Endodermal cell (in vitro differentiated cells): Measurements from ENCODE around the gene GNE. TPM values are rescaled to one million over a fixed set of nuclear protein-coding genes. Genes with fewer than 3 reads are reported as not detected.

Source experiments
- DNase-seq: peaks from one replicate; pipeline ENCODE4 v3.0.0-alpha.2; 2017
- H3K27ac ChIP-seq: 2 replicates; pipeline ENCODE4 v1.5.1; 2013; ENCODE audit warnings: mild to moderate bottlenecking, low read depth, low read length, moderate library complexity
- H3K27me3 ChIP-seq: 2 replicates; pipeline ENCODE4 v1.6.1; 2013; ENCODE audit warnings: mild to moderate bottlenecking, low read length, moderate library complexity; ENCODE audit not compliant: insufficient read depth, control insufficient read depth, poor library complexity, severe bottlenecking
- H3K36me3 ChIP-seq: 2 replicates; pipeline ENCODE4 v1.7.0; 2013; ENCODE audit warnings: mild to moderate bottlenecking, low read length, moderate library complexity; ENCODE audit not compliant: control insufficient read depth, insufficient read depth
- H3K4me1 ChIP-seq: one replicate; pipeline ENCODE4 v1.7.0; 2013; ENCODE audit warnings: low read length; ENCODE audit not compliant: control insufficient read depth, insufficient read depth
- H3K4me3 ChIP-seq: 2 replicates; pipeline ENCODE4 v1.5.1; 2013; ENCODE audit warnings: mild to moderate bottlenecking, low read length, moderate library complexity
- H3K9ac ChIP-seq: 2 replicates; pipeline ENCODE4 v1.6.1; 2013; ENCODE audit warnings: mild to moderate bottlenecking, low read length, moderate library complexity; ENCODE audit not compliant: poor library complexity, severe bottlenecking; ENCODE audit errors: extremely low read depth
- H3K9me3 ChIP-seq: 2 replicates; pipeline ENCODE4 v1.6.1; 2013; ENCODE audit warnings: mild to moderate bottlenecking, low read length, moderate library complexity; ENCODE audit not compliant: control insufficient read depth
- H3K27ac Mint-ChIP-seq: 2 replicates; pipeline ENCODE4 v1.8.0; 2020; ENCODE audit warnings: mixed read lengths
- H3K27me3 Mint-ChIP-seq: 2 replicates; pipeline ENCODE4 v1.8.0; 2021; ENCODE audit warnings: mild to moderate bottlenecking, mixed read lengths; ENCODE audit not compliant: insufficient read depth
- H3K36me3 Mint-ChIP-seq: 2 replicates; pipeline ENCODE4 v1.8.0; 2020; ENCODE audit warnings: low read depth, mixed read lengths
- H3K4me1 Mint-ChIP-seq: 2 replicates; pipeline ENCODE4 v1.8.0; 2020; ENCODE audit warnings: mixed read lengths
- H3K4me3 Mint-ChIP-seq: 2 replicates; pipeline ENCODE4 v1.8.0; 2020; ENCODE audit warnings: mild to moderate bottlenecking, moderate library complexity, mixed read lengths
- H3K9me3 Mint-ChIP-seq: 2 replicates; pipeline ENCODE4 v1.8.0; 2020; ENCODE audit warnings: mild to moderate bottlenecking, mixed read lengths
- WGBS, 2 experiments: methylation state at CpG; one replicate each; pipeline versions ENCODE4 v1.1.5 to v1.1.7; 2013; ENCODE audit warnings: missing lambda C conversion rate in 2 of 2, mixed read lengths in 1 of 2; ENCODE audit not compliant: insufficient coverage in 1 of 2, insufficient read length in 1 of 2; 5-methylcytosine and 5-hydroxymethylcytosine counted together
- total RNA-seq, 2 donors: library from RNA; stranded (reverse); fragmentation: NEBNext Ultra II Directional in 1 of 2; extraction: Animal tissue kit (Norgen Biotek cat#: 25700) in 1 of 2; gene quantifications; 2 replicates in 1 of 2; 3 replicates in 1 of 2; pipeline ENCODE4 v1.2.1, GENCODE V29; 2021
- TF ChIP-seq, protein P1 (sequence below): fragments of 200-600 bp; sonication (generic); conservative IDR thresholded peaks from 2 replicates; pipeline ENCODE4 v1.5.0; 2021; ENCODE audit warnings: antibody characterized with exemption, mild to moderate bottlenecking

GNE gene
- total RNA-seq, 2 donors from 2014 or later = 5.6 to 7.0 TPM

DNA sequence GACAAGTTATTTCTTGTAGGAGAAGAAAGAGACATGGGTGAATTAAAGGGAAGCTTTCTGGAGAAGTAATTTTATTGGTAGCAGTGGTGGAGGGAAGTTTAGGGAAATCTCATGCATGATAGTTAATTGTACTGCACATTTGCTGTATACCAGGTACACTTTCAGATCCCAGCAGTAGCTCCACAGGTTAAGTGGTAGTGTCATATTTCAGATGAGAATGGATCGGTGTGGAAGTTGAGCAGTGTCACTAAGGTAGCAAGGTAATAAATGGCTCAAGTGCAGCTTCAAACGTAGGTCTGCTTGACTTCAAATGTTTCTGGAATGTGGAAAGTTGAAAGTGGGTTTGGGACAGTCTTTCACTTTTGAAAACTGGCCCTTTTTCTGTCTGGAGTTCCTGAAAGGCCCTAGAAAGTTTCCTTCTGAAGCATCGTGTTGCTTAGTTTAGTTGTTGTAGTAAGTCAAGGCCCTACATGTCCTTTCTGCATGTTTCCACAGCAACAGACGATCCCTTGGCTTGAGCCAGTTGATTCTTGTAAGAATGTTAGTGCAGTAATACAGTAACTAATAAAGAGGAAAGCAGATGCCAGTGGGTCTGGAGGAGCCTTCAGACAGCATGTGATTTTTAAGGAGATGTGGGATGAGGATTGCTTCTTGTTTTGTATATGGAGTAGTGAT is 63.8 kb downstream of the GNE start:
- Mint-ChIP-seq H3K36me3 (peaks cover 39% of the 10 kb centered on the region), H3K27ac (peak overlapping the region; percentile 83), H3K4me1 (peaks cover 35% of the 10 kb centered on the region), H3K9me3 (no peaks in the 10 kb centered on the region), H3K27me3 (no peaks in the 10 kb centered on the region), H3K4me3 (no peak overlapping the region)
- Histone ChIP-seq H3K9me3 (no peaks in the 10 kb centered on the region), H3K9ac (no peak overlapping the region), H3K27ac (no peak overlapping the region), H3K4me1 (peaks cover 5% of the 10 kb centered on the region), H3K36me3 (peaks cover 47% of the 10 kb centered on the region), H3K4me3 (peak overlapping the region; percentile 98), H3K27me3 (no peaks in the 10 kb centered on the region)
- no peak for DNase-seq
- TF ChIP-seq, protein P1, sequence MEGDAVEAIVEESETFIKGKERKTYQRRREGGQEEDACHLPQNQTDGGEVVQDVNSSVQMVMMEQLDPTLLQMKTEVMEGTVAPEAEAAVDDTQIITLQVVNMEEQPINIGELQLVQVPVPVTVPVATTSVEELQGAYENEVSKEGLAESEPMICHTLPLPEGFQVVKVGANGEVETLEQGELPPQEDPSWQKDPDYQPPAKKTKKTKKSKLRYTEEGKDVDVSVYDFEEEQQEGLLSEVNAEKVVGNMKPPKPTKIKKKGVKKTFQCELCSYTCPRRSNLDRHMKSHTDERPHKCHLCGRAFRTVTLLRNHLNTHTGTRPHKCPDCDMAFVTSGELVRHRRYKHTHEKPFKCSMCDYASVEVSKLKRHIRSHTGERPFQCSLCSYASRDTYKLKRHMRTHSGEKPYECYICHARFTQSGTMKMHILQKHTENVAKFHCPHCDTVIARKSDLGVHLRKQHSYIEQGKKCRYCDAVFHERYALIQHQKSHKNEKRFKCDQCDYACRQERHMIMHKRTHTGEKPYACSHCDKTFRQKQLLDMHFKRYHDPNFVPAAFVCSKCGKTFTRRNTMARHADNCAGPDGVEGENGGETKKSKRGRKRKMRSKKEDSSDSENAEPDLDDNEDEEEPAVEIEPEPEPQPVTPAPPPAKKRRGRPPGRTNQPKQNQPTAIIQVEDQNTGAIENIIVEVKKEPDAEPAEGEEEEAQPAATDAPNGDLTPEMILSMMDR = no peak
- WGBS, 2 experiments = 94 to 95% methylated on average over 4 of the region's 4 CpGs

DNA sequence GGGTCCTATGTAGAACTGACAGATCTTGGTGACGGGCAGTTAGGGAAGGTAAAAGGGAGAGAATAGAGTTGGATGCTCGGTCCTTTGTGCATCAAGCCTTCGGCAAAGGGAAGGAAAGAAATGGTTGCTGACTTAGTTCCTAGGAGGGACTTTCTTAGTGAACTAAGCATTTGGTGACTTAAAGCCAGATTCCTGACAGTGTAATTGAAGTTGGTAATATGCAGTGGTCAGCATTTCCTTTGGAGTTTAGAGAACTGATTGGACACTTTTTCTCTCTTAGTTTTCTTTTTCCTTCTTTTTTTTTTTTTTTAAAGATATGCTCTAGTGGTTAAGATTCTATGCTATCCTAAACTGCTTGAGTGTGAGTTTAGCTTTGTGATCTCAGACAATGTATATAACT is 65.2 kb downstream of the GNE start:
- H3K27ac ChIP-seq = no peak overlapping the region
- Mint-ChIP-seq H3K27me3 (no peaks in the 10 kb centered on the region), H3K27ac (no peak overlapping the region), H3K36me3 (peaks cover 33% of the 10 kb centered on the region), H3K9me3 (no peaks in the 10 kb centered on the region), H3K4me3 (peak overlapping the region; percentile 90), H3K4me1 (peaks cover 48% of the 10 kb centered on the region)
- no peaks in the 10 kb centered on the region for H3K9me3 ChIP-seq
- peaks cover 34% of the 10 kb centered on the region for H3K36me3 ChIP-seq
- peaks cover 14% of the 10 kb centered on the region for H3K4me1 ChIP-seq
- WGBS, 2 experiments = 83 to 97% methylated on average over 3 of the region's 3 CpGs
- TF ChIP-seq, protein P1 = no peak
- no peak for DNase-seq
- H3K4me3 ChIP-seq = peak overlapping the region; percentile 98
- H3K9ac ChIP-seq = peak overlapping the region; percentile 94
- H3K27me3 ChIP-seq = no peaks in the 10 kb centered on the region

DNA sequence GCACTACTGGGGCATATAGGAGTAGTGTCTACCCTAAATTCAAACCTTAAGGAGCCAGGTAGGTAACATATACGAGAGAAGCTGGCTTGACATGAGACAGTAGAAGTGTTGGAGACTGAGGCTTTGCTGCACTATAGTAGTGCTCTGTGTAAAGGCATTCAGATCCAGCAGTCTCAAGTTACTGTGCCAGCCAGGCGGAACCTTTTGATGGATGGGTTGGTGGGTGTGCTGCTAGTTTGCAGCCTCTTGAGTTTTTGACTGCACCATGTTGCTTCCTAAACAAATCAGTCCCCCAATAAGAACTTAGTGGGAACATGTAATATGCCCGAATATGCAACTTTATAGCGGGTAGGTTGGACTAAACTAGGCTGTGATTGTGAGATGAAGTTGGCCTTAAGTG is 66.1 kb downstream of the GNE start:
- H3K4me3 Mint-ChIP-seq = peak overlapping the region; percentile 90
- Histone ChIP-seq H3K9me3 (no peaks in the 10 kb centered on the region), H3K27ac (no peak overlapping the region), H3K9ac (peak overlapping the region; percentile 94), H3K36me3 (peaks cover 25% of the 10 kb centered on the region), H3K27me3 (no peaks in the 10 kb centered on the region), H3K4me3 (peak overlapping the region; percentile 98), H3K4me1 (peaks cover 14% of the 10 kb centered on the region)
- H3K27me3 Mint-ChIP-seq = no peaks in the 10 kb centered on the region
- H3K27ac Mint-ChIP-seq = no peak overlapping the region
- no peaks in the 10 kb centered on the region for H3K9me3 Mint-ChIP-seq
- H3K36me3 Mint-ChIP-seq = peaks cover 25% of the 10 kb centered on the region
- 40 to 74% methylated on average over 1 to 4 of the region's 4 CpGs for WGBS, 2 experiments
- TF ChIP-seq, protein P1 = no peak
- DNase-seq = no peak
- peaks cover 51% of the 10 kb centered on the region for H3K4me1 Mint-ChIP-seq
